DND-41 (cell line): Measurements from ENCODE around the gene ATAT1.

ENCODE experiments used
- CTCF ChIP-seq: IDR thresholded peaks from 2 replicates; pipeline ENCODE4 v1.5.1; 2012; ENCODE audit warnings: borderline replicate concordance, low read length, moderate library complexity, mild to moderate bottlenecking; ENCODE audit not compliant: poor library complexity, severe bottlenecking; ENCODE audit errors: extremely low read depth
- EZH2 ChIP-seq: IDR thresholded peaks from 3 replicates; pipeline ENCODE4 v1.6.1; 2012; ENCODE audit warnings: borderline replicate concordance, low read depth, mild to moderate bottlenecking, moderate library complexity, low read length, inconsistent platforms; ENCODE audit not compliant: severe bottlenecking

GRCh38 chr6:30651143-30651542, 24.5 kb downstream of the ATAT1 start:
- TF ChIP-seq CTCF (no peak), EZH2 (no peak)
